Amniotic epithelial cell (primary cell): Measurements from ENCODE around the gene RNF125.

Experiments used
- DNase-seq: peaks from one replicate; pipeline ENCODE4 v3.0.0-alpha.2; 2010; ENCODE audit warnings: low read depth

RNF125 gene

GRCh38 chr18:32091325-32091723 is 72.7 kb downstream of the RNF125 start:
- no peak for DNase-seq

DNA sequence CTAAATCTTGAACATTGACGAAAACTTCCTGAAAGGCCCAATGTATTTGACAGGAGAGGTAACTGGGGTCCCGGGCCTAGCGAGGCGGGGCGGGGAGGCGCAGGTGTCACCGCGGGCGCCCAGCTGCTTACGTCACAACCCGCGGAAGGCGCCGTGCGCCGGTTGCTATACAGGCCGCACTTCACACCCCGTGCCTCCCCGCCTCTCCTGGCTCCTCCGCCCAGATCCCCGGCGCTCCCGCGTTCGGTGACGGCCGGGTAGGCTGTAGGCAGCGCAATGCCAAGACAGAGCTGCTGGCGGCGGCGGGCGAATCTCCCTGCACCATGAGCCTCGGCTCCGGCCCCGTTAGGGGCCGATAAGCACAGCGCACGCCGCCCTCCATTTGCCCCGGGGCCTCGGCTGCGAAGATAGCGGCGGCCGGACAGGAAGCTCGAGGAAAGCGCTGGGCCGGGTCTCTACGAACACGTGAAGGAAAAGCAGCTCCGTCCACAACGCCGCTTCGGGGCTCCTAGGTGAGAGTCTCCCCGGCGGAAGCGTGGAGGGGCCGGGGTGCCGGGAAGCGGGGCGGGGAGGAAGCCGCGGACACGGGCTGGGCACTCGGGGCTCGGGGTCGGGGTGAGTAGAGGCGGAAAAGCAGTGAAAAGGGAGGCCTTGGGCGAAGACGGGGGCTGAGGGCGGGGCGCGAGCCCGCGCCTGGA is 73.2 kb downstream of the RNF125 start, which contains the start of gene RNF138:
RNF138 (plus strand) TSS at position 151 of the 698 bp plus-strand sequence. CDS start 903 bp downstream, outside the sequence.
- DNase-seq: peak; percentile 81

DNA sequence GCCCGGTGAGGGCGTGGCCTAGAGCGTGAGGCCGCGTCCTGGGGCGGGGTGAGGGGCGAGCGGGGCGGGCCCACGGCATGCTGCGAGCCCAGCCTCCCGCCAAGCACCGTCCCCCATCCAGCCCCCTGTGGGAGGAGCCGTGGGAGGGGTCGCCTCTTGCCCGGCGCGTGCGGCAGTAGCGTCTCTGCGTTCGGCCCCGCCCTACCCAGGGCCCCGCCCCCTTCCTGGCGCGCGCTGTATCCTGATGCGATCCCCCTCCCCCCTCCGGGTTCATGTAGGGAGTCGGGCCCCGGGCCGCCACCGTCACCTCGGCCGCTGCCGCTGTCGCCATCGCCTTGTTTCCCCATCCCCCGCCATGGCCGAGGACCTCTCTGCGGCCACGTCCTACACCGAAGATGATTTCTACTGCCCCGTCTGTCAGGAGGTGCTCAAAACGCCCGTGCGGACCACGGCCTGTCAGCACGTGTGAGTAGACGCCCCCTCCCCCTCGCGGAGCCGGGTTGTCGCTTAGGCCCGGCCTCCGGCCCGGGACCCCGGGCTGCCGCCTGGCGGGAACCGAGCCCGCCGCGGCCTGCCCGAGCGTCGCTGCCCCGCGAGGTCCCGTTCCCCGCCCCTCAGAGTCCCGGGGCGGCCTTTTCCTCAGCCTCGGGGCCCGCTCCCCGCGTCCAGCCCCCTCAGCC is 73.9 kb downstream of the RNF125 start:
- DNase-seq: peak; percentile 94

- peak; percentile 57 for DNase-seq
Measured at GRCh38 chr18:32093102-32093511, 74.5 kb downstream of the RNF125 start.

- peak; percentile 24 for DNase-seq
Measured at GRCh38 chr18:32093523-32093922, 74.9 kb downstream of the RNF125 start.

GRCh38 chr18:32095192-32095899 is 76.7 kb downstream of the RNF125 start:
- DNase-seq: no peak

GRCh38 chr18:32095900-32096229 is 77.2 kb downstream of the RNF125 start:
- no peak for DNase-seq

GRCh38 chr18:32096946-32097345 is 78.3 kb downstream of the RNF125 start:
- DNase-seq: no peak

DNA sequence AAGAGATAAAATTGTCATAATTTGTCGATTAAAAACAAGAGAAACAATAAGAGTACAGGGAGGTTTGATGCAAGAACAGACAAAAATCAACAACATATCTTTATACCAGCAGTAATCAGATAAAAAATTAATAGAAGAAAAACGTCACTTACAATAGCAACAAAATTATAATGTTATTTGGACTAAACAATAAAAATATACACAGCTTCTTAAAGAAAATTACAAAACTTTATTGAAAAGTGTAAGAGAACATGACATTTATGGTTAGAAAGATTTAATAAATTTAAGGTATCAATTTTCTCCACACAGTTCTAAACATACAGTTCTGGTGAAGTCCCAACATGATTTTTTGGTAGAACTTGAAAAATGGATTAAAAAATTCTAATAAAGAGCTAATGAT is 85.9 kb downstream of the RNF125 start:
- no peak for DNase-seq

DNA sequence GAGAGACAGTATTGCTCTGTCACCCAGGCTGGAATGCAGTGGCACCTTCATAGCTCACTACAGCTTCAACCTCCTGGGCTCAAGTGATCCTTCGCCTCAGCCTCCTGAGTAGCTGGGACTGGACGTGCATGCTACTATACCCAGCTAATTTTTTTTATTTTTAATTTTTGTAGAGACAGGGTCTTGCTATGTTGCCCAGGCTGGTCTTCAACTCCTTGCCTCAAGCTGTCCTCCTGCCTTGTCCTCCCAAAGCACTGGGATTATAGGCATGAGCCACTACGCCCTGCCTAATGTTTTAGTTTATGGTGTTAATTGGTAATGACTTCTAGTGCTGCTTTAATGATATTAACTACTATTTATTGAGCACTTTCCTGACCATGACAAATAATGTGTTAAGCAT is 91.4 kb downstream of the RNF125 start:
- DNase-seq: no peak

- no peak for DNase-seq
Measured at GRCh38 chr18:32111706-32112105, 93.1 kb downstream of the RNF125 start.

- no peak for DNase-seq
Measured at GRCh38 chr18:32112826-32113225, 94.2 kb downstream of the RNF125 start.

DNA sequence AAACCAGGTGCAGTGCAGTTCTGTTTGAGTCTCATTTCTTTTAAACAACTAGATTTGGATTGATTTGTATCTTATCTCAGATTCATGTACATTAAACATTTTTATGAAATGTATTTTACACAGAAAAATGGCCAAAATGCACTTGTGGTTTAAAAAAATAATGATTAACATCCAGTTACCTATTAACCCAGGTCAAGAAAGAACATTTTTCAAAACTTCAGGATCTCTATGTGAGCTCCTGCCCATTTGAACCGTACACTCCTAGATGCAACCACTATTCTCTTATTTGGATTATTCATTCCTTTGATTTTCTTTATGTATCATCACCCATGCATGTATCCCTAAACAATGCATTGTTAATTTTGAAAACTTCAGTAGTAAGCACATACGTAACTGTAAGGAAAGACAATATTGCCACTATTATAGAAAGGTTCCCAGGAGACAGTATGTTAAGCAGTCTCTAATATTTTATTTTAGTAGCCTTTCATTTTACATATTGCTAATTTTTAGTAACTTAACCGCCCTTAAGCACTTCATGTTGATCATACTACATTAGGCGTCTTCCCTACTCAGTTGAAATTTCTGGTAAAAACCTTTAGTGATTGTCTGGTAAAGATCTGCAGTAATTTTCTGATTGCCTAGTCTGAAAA is 95.8 kb downstream of the RNF125 start:
- DNase-seq: no peak

GRCh38 chr18:32122039-32122438 is 103.4 kb downstream of the RNF125 start:
- no peak for DNase-seq
